Choroid plexus epithelial cell (primary cell): ENCODE results near the gene DLST.
A peak's percentile ranks its signal among the peaks of the same experiment; 100 is the strongest.

Experiments
- DNase-seq: peaks from one replicate; pipeline ENCODE4 v3.0.0-alpha.2; 2010; ENCODE audit warnings: low read depth
- H3K4me3 ChIP-seq: 2 replicates; pipeline ENCODE4 v1.5.1; 2011; ENCODE audit warnings: low read depth, mild to moderate bottlenecking, control low read depth, low read length, moderate library complexity
- TF ChIP-seq, protein P1 (sequence below): conservative IDR thresholded peaks from 2 replicates; pipeline ENCODE4 v1.5.1; 2011; ENCODE audit warnings: low read depth, mild to moderate bottlenecking, control low read depth, inconsistent platforms, low read length, moderate library complexity

The DLST gene

DNA sequence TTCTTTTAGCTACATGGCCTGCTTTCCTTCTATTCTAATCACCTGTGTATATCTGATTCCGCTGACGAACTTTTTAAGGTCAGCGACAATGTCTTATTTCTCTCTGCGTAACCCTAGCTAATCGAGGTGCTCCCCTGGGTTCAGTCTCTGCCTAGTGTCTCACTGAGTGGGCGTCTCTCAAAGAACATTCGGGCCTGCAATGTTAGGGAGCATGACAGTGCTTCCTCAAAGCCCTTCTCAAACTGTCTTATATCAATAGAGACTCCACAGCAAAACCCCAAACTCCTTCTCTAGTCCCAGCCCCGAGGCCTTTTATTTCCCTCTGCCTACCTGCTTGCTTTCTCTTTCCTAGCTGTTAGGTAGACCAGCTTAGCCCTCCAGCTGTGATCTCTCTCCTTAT is 55.0 kb downstream of the DLST start:
- no peak for DNase-seq
- H3K4me3 ChIP-seq, result no peak overlapping the region
- TF ChIP-seq, protein P1, sequence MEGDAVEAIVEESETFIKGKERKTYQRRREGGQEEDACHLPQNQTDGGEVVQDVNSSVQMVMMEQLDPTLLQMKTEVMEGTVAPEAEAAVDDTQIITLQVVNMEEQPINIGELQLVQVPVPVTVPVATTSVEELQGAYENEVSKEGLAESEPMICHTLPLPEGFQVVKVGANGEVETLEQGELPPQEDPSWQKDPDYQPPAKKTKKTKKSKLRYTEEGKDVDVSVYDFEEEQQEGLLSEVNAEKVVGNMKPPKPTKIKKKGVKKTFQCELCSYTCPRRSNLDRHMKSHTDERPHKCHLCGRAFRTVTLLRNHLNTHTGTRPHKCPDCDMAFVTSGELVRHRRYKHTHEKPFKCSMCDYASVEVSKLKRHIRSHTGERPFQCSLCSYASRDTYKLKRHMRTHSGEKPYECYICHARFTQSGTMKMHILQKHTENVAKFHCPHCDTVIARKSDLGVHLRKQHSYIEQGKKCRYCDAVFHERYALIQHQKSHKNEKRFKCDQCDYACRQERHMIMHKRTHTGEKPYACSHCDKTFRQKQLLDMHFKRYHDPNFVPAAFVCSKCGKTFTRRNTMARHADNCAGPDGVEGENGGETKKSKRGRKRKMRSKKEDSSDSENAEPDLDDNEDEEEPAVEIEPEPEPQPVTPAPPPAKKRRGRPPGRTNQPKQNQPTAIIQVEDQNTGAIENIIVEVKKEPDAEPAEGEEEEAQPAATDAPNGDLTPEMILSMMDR, result no peak

DNA sequence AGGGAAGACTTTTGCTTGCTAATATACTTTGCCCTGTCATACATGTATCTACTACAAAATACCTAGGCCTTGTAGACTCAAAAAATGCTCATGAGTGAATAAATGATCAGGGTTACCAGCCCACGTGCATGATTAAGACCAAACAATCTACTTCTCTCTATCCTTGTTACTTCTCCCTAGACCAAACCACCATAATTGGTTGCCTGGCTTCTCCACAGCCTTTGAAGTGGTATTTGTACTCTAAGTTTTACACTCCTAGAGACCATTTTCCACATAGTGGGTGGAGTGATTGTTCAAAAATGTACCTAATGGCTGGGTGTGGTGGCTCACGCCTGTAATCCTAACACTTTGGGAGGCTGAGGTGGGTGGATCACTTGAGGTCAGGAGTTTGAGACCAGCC is 55.5 kb downstream of the DLST start:
- H3K4me3 ChIP-seq, result no peak overlapping the region
- DNase-seq, result no peak
- TF ChIP-seq, protein P1, result no peak

DNA sequence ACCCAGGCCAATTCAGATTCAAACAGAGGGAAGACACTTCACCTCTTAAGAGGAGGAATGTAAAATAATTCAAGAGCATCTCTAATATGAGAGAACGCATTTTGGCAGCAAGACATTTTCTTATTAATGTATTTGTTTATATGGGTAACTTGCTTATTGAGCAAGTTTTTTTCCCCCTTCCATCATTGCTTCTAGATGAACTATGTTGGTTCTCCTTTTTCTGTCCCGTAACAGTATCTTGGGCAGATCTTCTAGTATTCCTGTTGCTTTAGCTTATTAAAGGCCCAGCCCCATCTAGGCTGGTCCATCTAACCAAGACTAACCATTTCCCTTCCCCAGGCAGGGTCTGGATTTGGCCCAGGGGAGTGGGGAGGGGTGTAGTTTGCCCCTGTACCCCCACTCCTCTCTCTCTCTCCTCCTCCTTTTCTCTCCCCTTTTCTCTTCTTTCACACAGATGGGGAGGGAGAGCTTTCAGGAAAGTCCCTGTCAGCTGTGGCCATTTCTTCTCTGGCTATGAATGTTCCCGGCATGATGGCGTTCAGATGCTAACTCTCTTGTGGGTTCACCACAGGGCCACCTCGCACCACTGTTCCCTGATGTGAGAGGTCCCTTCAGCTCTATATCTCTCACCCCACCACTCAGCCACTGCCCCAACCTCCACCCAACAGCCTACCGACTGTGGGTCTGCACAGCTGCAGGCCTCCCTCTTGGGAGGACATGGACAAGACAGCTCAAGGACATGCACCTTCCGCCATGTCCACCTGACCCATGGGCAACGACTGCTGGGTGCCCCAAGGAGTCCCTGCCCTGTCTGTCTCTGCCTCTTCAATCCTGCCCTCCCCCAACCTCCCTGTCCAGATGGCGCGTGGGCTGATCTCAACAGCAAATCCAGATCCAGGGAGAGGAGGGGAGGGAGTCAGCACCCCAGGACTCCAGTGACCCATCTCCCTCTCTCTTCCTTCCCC is 57.1 kb downstream of the DLST start:
- TF ChIP-seq, protein P1, result no peak
- no peak for DNase-seq
- H3K4me3 ChIP-seq, result no peak overlapping the region

DNA sequence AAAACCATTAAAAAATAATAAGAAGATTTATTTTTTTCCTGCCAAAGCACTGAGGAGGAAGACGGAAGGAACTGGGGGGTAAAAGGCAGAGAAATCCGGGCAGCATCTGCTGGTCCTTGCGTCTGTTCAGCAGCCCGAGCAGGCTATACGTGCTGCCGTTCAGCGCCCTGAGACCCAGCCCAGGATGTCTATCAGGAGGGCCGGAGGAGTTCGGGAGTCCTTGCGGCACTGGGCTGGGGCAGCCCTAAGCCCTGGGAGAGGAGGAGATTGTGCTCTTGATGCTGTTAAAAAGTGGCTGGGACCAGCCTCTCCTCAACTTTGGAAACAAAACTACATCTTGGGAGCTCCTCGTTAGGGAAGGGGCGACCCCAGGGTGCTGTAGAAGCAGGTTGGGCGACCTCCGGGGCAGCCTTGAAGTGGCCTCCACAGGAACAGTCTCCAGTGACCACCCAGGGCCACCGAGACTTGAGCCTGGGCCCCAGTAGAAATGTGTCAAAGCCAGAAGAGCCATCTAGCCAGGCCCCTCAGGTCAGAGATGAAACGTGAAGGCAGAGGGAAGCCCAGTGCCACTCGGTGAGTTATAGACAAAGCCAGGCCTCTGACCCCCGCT is 59.3 kb downstream of the DLST start:
- no peak for DNase-seq
- no peak overlapping the region for H3K4me3 ChIP-seq
- TF ChIP-seq, protein P1, result no peak

DNA sequence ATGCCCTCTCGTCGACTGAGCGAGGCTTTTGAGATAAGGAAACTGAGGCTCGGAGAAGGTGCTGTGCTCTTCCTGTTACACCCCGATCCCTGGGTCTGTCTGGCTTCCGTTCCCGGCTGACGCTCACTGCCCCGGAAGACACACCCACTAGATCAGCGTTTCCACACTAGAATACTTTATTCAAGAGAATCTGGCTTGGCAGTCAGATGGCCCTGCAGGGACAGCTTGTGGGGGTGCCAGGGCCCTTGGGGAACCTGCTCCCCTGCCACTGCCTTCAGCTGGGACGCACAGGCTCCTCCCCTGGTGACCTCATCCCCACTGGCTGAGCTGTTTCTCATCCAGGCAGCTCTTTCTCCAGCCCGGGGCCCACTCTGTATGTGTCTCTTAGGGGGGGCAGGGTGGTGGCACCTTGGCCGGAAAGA is 60.0 kb downstream of the DLST start:
- H3K4me3 ChIP-seq, result no peak overlapping the region
- TF ChIP-seq, protein P1, result no peak
- peak; percentile 58 for DNase-seq

DNA sequence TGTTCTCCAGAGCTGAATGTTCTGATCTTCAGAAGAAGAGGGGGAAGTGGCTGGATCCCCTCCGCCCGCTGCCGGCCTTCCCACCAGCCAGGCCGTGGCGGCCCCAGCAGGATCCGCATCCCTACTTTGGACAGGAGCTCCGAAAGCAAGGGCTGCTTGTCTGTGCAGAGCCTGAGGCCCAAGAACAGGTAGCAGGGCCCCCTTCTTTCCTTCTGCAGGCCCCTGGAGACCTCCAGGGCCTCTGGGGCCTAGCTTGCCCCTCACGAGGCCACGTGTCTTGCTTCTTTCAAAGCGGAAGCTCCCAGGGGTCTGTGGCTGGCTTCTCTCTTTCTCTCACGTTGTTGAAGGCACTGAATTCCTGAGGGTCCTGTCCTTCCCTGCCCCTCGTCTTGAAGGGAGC is 60.5 kb downstream of the DLST start:
- no peak overlapping the region for H3K4me3 ChIP-seq
- TF ChIP-seq, protein P1, result no peak
- DNase-seq, result no peak
